ENCODE measurements around the gene BORCS5.

Gene BORCS5

GRCh38 chr12:12491606-12492005, 134.7 kb downstream of the BORCS5 start:
- no peak for TF ChIP-seq POLR2AphosphoS5 (IDR thresholded peaks at IDR 0.05; ENCODE audit: low read depth, low read length)
- no peak for TF ChIP-seq REST (IDR thresholded peaks at IDR 0.05; ENCODE audit: insufficient read depth in 1 of 2, low read depth in 2 of 2, low read length in 2 of 2)
- no peak for TF ChIP-seq SIN3A (IDR thresholded peaks at IDR 0.05; ENCODE audit: borderline replicate concordance, insufficient read depth, low read length)

GRCh38 chr12:12492547-12492946, 135.7 kb downstream of the BORCS5 start:
- TF ChIP-seq POLR2AphosphoS5 (IDR thresholded peaks at IDR 0.05; ENCODE audit: low read depth, low read length) (no peak), TAF1 (IDR thresholded peaks at IDR 0.05; ENCODE audit: borderline replicate concordance, insufficient read depth, low read length) (no peak), FOXP2 (optimal IDR thresholded peaks at IDR 0.05; ENCODE audit: borderline replicate concordance, extremely low read depth, extremely low read length, insufficient read depth) (no peak), SIN3A (IDR thresholded peaks at IDR 0.05; ENCODE audit: borderline replicate concordance, insufficient read depth, low read length) (no peak), REST (IDR thresholded peaks at IDR 0.05; ENCODE audit: insufficient read depth in 1 of 2, low read depth in 2 of 2, low read length in 2 of 2) (no peak)

GRCh38 chr12:12495536-12495935, 138.7 kb downstream of the BORCS5 start:
- no peak for TF ChIP-seq SIN3A (IDR thresholded peaks at IDR 0.05; ENCODE audit: borderline replicate concordance, insufficient read depth, low read length)

- TF ChIP-seq POLR2AphosphoS5 (IDR thresholded peaks at IDR 0.05; ENCODE audit: low read depth, low read length) (no peak), FOXP2 (optimal IDR thresholded peaks at IDR 0.05; ENCODE audit: borderline replicate concordance, extremely low read depth, extremely low read length, insufficient read depth) (no peak), SIN3A (IDR thresholded peaks at IDR 0.05; ENCODE audit: borderline replicate concordance, insufficient read depth, low read length) (no peak), TAF1 (IDR thresholded peaks at IDR 0.05; ENCODE audit: borderline replicate concordance, insufficient read depth, low read length) (no peak), REST (IDR thresholded peaks at IDR 0.05; ENCODE audit: insufficient read depth in 1 of 2, low read depth in 2 of 2, low read length in 2 of 2) (no peak)
Measured at GRCh38 chr12:12498210-12498609, 141.3 kb downstream of the BORCS5 start.

- TF ChIP-seq TAF1 (IDR thresholded peaks at IDR 0.05; ENCODE audit: borderline replicate concordance, insufficient read depth, low read length) (no peak), FOXP2 (optimal IDR thresholded peaks at IDR 0.05; ENCODE audit: borderline replicate concordance, extremely low read depth, extremely low read length, insufficient read depth) (no peak), SIN3A (IDR thresholded peaks at IDR 0.05; ENCODE audit: borderline replicate concordance, insufficient read depth, low read length) (no peak), REST (IDR thresholded peaks at IDR 0.05; ENCODE audit: insufficient read depth in 1 of 2, low read depth in 2 of 2, low read length in 2 of 2) (no peak), POLR2AphosphoS5 (IDR thresholded peaks at IDR 0.05; ENCODE audit: low read depth, low read length) (no peak)
Measured at GRCh38 chr12:12499909-12500604, 143.2 kb downstream of the BORCS5 start.

All from PFSK-1 (cell line).